Measurements from ENCODE around the gene OR2G6.
"Not testable (repeated sequence)": the region's sequence is repeated elsewhere in the genome, so short reads cannot be mapped to it uniquely, and the experiment has no call there.

DNA sequence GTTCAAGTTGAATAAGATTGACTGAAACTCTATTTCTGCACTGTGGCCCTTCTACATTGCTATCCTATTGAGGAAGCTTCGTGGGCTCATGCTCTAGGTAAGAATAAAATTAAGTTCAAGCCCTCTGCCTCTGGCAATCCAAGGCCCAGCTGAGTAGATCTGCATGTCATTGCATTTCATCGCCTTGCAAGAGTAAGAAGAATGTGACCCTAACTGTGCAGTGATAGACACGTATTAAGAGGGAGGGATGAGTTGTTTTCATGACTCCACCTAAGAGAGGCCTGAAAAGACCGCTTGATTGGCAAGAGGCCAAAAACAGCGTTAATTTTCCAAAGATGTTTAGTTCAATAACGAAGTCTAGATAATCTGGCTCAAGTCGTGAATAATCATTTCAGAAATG lies 48.8 kb upstream of the OR2G6 start:
- TF ChIP-seq, protein P1, sequence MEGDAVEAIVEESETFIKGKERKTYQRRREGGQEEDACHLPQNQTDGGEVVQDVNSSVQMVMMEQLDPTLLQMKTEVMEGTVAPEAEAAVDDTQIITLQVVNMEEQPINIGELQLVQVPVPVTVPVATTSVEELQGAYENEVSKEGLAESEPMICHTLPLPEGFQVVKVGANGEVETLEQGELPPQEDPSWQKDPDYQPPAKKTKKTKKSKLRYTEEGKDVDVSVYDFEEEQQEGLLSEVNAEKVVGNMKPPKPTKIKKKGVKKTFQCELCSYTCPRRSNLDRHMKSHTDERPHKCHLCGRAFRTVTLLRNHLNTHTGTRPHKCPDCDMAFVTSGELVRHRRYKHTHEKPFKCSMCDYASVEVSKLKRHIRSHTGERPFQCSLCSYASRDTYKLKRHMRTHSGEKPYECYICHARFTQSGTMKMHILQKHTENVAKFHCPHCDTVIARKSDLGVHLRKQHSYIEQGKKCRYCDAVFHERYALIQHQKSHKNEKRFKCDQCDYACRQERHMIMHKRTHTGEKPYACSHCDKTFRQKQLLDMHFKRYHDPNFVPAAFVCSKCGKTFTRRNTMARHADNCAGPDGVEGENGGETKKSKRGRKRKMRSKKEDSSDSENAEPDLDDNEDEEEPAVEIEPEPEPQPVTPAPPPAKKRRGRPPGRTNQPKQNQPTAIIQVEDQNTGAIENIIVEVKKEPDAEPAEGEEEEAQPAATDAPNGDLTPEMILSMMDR (IDR thresholded peaks at IDR 0.05): not testable (repeated sequence)
- TF ChIP-seq EP300, POLR2A (IDR thresholded peaks at IDR 0.05): not testable (repeated sequence)
